H1 (cell line): ENCODE results near the gene AGFG1. TPM values are rescaled to one million over a fixed set of nuclear protein-coding genes. Genes with fewer than 3 reads are reported as not detected.

Experiments
- CHD2 ChIP-seq: IDR thresholded peaks from 2 replicates; pipeline ENCODE4 v1.6.1; 2012; ENCODE audit warnings: low read length, improper control_type of control experiment
- HDAC6 ChIP-seq: IDR thresholded peaks from one replicate; pipeline ENCODE4 v1.7.1; 2012; ENCODE audit warnings: low read depth, mild to moderate bottlenecking, inconsistent platforms, low read length, moderate library complexity
- KDM1A ChIP-seq: fragments of 200-600, 300-600 bp; sonication (generic); IDR thresholded peaks from 2 replicates; pipeline ENCODE4 v1.7.1; 2016; ENCODE audit warnings: mild to moderate bottlenecking, low read length, borderline replicate concordance
- RBBP5 ChIP-seq: IDR thresholded peaks from 2 replicates; pipeline ENCODE4 v1.7.1; 2012; ENCODE audit warnings: low read depth, mild to moderate bottlenecking, inconsistent platforms, low read length, moderate library complexity, borderline replicate concordance
- SIRT6 ChIP-seq: IDR thresholded peaks from one replicate; pipeline ENCODE4 v1.7.1; 2012; ENCODE audit warnings: low read length, inconsistent platforms
- SUZ12 ChIP-seq: fragments of 200-600 bp; sonication (generic); IDR thresholded peaks from 2 replicates; pipeline ENCODE4 v1.6.1; 2012; ENCODE audit warnings: mild to moderate bottlenecking, inconsistent platforms, low read length, moderate library complexity, mixed read lengths
- TCF12 ChIP-seq: IDR thresholded peaks from 2 replicates; pipeline ENCODE4 v1.6.1; 2011; ENCODE audit warnings: low read depth, mild to moderate bottlenecking, low read length
- polyA plus RNA-seq, 7 experiments: library from polyadenylated mRNA; depleted of rRNA in 3 of 7; stranded (reverse) in 5 of 7; unstranded in 2 of 7; fragments of >200 nt in 5 of 7; fragments of 200-250 nt in 2 of 7; gene quantifications; 1 replicate in 5 of 7; 2 replicates in 1 of 7; 4 replicates in 1 of 7; pipeline versions ENCODE4 v1.2.1 to v1.2.3, GENCODE V29; 2011 to 2013; ENCODE audit warnings: missing spikeins in 2 of 7, mixed read lengths in 2 of 7
- total RNA-seq: library from RNA; stranded (reverse); fragmentation: NEBNext Ultra II Directional; extraction: Animal tissue kit (Norgen Biotek cat#: 25700); gene quantifications from 2 replicates; pipeline ENCODE4 v1.2.1, GENCODE V29; 2021

Gene AGFG1
- total and polyA plus RNA-seq, 2 of the 8 experiments (the other 6 are each of a cell fraction or from before 2014, with no cell fraction given) = 102 to 147 TPM

DNA sequence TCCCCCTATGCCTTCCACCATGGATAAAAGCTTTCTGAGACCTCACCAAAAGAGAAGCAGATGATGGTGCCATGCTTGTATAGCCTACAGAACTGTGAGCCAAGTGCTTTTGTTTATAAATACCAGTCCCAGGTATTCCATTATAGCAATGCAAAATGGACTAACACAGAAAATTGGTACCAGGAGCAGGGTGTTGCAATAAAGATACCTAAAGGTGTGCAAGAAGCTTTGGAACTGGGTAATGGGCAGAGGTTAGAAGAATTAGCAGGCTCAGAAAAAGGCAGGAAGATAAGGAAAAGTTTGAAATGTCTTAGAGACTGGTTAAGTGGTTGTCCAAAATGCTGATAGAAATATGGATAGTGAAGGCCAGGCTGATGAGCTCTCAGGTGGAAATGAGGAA is 110.4 kb downstream of the AGFG1 start (continued):
- TF ChIP-seq CHD2 (no peak), HDAC6 (no peak), SIRT6 (no peak), KDM1A (no peak), SUZ12 (no peak), TCF12 (no peak), RBBP5 (no peak)
